ENCODE results near the gene MAP4K4. TPM values are rescaled to one million over a fixed set of nuclear protein-coding genes. Genes with fewer than 3 reads are reported as not detected.

MAP4K4 gene
- total and polyA plus RNA-seq, 2 of the 13 experiments (the other 11 are each of a cell fraction or from before 2014, with no cell fraction given) = 105 to 264 TPM

DNA sequence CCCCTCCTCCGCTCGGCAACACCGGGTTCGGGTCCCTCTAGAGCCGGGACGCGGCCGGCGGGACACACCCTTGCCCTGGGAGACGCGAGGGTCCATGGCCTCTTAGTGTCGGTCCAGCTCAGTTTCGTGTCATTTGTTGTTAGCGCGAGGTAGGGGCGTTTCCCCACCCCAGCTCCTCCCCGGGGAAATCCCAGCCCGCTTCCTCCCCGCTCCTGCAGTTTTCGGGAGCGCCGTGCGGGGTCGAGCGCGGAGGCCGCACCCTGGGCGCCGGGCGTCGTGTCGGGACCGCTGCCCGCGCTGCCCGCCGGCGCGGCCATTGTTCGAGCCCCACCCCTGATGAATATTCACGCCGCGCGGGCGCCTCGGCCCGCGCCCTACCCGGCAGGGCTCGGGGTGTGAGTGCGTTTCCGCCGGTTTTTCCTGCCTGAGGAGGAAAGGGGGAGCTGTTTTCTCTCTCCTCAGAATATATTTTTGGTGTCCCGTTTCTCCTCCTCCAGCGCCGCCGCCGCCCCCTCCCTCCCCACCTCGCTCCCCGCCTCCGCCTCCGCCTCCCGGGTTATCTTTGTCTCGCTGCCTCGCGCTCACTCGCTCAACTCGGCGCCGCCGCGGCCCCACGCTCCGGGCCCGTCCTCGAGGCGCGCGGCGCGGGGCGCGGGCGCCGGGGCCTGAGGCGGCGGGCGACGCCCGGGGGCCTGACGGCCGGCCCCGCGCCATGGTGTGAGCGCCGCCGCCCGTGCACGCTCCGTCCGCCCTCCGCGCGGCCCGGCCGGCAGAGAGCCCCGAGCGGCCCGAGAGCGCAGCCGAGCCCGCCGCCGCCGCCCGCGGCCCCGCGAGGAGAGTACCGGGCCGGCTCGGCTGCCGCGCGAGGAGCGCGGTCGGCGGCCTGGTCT, at the start of gene MAP4K4 (continued):
- TF ChIP-seq, protein P1, sequence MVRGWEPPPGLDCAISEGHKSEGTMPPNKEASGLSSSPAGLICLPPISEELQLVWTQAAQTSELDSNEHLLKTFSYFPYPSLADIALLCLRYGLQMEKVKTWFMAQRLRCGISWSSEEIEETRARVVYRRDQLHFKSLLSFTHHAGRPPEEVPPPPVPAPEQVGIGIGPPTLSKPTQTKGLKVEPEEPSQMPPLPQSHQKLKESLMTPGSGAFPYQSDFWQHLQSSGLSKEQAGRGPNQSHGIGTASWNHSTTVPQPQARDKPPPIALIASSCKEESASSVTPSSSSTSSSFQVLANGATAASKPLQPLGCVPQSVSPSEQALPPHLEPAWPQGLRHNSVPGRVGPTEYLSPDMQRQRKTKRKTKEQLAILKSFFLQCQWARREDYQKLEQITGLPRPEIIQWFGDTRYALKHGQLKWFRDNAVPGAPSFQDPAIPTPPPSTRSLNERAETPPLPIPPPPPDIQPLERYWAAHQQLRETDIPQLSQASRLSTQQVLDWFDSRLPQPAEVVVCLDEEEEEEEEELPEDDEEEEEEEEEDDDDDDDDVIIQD (CRISPR knock-in tag; IDR thresholded peaks at IDR 0.05; ENCODE audit: low read depth) = 0 out of 2 replicates have a peak, but pooled peaks have one; percentile 32
- TF ChIP-seq, protein P2, sequence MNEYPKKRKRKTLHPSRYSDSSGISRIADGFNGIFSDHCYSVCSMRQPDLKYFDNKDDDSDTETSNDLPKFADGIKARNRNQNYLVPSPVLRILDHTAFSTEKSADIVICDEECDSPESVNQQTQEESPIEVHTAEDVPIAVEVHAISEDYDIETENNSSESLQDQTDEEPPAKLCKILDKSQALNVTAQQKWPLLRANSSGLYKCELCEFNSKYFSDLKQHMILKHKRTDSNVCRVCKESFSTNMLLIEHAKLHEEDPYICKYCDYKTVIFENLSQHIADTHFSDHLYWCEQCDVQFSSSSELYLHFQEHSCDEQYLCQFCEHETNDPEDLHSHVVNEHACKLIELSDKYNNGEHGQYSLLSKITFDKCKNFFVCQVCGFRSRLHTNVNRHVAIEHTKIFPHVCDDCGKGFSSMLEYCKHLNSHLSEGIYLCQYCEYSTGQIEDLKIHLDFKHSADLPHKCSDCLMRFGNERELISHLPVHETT (CRISPR knock-in tag; conservative IDR thresholded peaks at IDR 0.05) = 0 out of 2 replicates have a peak, but pooled peaks have one; percentile 28
- TF ChIP-seq, protein P3, sequence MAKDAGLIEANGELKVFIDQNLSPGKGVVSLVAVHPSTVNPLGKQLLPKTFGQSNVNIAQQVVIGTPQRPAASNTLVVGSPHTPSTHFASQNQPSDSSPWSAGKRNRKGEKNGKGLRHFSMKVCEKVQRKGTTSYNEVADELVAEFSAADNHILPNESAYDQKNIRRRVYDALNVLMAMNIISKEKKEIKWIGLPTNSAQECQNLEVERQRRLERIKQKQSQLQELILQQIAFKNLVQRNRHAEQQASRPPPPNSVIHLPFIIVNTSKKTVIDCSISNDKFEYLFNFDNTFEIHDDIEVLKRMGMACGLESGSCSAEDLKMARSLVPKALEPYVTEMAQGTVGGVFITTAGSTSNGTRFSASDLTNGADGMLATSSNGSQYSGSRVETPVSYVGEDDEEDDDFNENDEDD (CRISPR knock-in tag; IDR thresholded peaks at IDR 0.05; ENCODE audit: borderline replicate concordance) = peak; percentile 94
- TF ChIP-seq GTF2F1 (IDR thresholded peaks at IDR 0.05; ENCODE audit: low read length) (no peak), ZNF207 (IDR thresholded peaks at IDR 0.05; ENCODE audit: borderline replicate concordance) (no peak), ZSCAN22 (CRISPR knock-in tag; IDR thresholded peaks at IDR 0.05) (0 out of 2 replicates have a peak, but pooled peaks have one; percentile 26), FOSL1 (CRISPR knock-in tag; IDR thresholded peaks at IDR 0.05; ENCODE audit: borderline replicate concordance) (no peak), SMYD3 (CRISPR knock-in tag; IDR thresholded peaks at IDR 0.05) (peak; percentile 41; the same call in 1 of the 2 replicates), IRX3 (CRISPR knock-in tag; IDR thresholded peaks at IDR 0.05; ENCODE audit: borderline replicate concordance, low read depth) (0 out of 2 replicates have a peak, but pooled peaks have one; percentile 71), ZNF772 (CRISPR knock-in tag; IDR thresholded peaks at IDR 0.05) (peak; percentile 85; the same call in 1 of the 2 replicates), NONO (IDR thresholded peaks at IDR 0.05) (no peak), NONO (CRISPR knock-in tag; conservative IDR thresholded peaks at IDR 0.05) (peak; percentile 87), HNRNPUL1 (IDR thresholded peaks at IDR 0.05; ENCODE audit: low read depth, low read length) (no peak), ZNF260 (CRISPR knock-in tag; IDR thresholded peaks at IDR 0.05; ENCODE audit: borderline replicate concordance, low read depth) (no peak)
- TF ChIP-seq, protein P4, sequence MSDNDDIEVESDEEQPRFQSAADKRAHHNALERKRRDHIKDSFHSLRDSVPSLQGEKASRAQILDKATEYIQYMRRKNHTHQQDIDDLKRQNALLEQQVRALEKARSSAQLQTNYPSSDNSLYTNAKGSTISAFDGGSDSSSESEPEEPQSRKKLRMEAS (IDR thresholded peaks at IDR 0.05) = peak; percentile 91
- TF ChIP-seq, protein P5, sequence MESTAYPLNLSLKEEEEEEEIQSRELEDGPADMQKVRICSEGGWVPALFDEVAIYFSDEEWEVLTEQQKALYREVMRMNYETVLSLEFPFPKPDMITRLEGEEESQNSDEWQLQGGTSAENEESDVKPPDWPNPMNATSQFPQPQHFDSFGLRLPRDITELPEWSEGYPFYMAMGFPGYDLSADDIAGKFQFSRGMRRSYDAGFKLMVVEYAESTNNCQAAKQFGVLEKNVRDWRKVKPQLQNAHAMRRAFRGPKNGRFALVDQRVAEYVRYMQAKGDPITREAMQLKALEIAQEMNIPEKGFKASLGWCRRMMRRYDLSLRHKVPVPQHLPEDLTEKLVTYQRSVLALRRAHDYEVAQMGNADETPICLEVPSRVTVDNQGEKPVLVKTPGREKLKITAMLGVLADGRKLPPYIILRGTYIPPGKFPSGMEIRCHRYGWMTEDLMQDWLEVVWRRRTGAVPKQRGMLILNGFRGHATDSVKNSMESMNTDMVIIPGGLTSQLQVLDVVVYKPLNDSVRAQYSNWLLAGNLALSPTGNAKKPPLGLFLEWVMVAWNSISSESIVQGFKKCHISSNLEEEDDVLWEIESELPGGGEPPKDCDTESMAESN (CRISPR knock-in tag; conservative IDR thresholded peaks at IDR 0.05) = peak; percentile 78; the same call in 1 of the 2 replicates
- TF ChIP-seq, protein P6, sequence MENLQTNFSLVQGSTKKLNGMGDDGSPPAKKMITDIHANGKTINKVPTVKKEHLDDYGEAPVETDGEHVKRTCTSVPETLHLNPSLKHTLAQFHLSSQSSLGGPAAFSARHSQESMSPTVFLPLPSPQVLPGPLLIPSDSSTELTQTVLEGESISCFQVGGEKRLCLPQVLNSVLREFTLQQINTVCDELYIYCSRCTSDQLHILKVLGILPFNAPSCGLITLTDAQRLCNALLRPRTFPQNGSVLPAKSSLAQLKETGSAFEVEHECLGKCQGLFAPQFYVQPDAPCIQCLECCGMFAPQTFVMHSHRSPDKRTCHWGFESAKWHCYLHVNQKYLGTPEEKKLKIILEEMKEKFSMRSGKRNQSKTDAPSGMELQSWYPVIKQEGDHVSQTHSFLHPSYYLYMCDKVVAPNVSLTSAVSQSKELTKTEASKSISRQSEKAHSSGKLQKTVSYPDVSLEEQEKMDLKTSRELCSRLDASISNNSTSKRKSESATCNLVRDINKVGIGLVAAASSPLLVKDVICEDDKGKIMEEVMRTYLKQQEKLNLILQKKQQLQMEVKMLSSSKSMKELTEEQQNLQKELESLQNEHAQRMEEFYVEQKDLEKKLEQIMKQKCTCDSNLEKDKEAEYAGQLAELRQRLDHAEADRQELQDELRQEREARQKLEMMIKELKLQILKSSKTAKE (CRISPR knock-in tag; IDR thresholded peaks at IDR 0.05; ENCODE audit: borderline replicate concordance) = peak; percentile 58; the same call in 1 of the 2 replicates
